ENCODE results near the gene CEMIP.

CEMIP gene

GRCh38 chr15:80769829-80770705 lies 9.1 kb upstream of the CEMIP start:
- Mint-ChIP-seq H3K4me3 (no peak overlapping the region), H3K9me3 (no peaks in the 10 kb centered on the region), H3K4me1 (no peaks in the 10 kb centered on the region), H3K27ac (no peak overlapping the region), H3K36me3 (no peaks in the 10 kb centered on the region), H3K27me3 (peaks cover 16% of the 10 kb centered on the region)
- ATAC-seq = no peak

- no peak overlapping the region for H3K4me3 Mint-ChIP-seq
- H3K9me3 Mint-ChIP-seq = no peaks in the 10 kb centered on the region
- H3K27ac Mint-ChIP-seq = no peak overlapping the region
- H3K4me1 Mint-ChIP-seq = no peaks in the 10 kb centered on the region
- H3K36me3 Mint-ChIP-seq = no peaks in the 10 kb centered on the region
- no peak for ATAC-seq
- peaks cover 27% of the 10 kb centered on the region for H3K27me3 Mint-ChIP-seq
Observed at GRCh38 chr15:80773122-80773551, 6.0 kb upstream of the CEMIP start.

- no peak for ATAC-seq
- Mint-ChIP-seq H3K27ac (no peak overlapping the region), H3K27me3 (peaks cover 22% of the 10 kb centered on the region), H3K4me3 (no peak overlapping the region), H3K9me3 (no peaks in the 10 kb centered on the region), H3K36me3 (no peaks in the 10 kb centered on the region), H3K4me1 (no peaks in the 10 kb centered on the region)
Observed at GRCh38 chr15:80773792-80774352, 5.3 kb upstream of the CEMIP start.

GRCh38 chr15:80774486-80774885 lies 4.7 kb upstream of the CEMIP start:
- Mint-ChIP-seq H3K4me3 (no peak overlapping the region), H3K36me3 (no peaks in the 10 kb centered on the region), H3K9me3 (no peaks in the 10 kb centered on the region), H3K27me3 (peaks cover 19% of the 10 kb centered on the region), H3K27ac (no peak overlapping the region), H3K4me1 (peaks cover 2% of the 10 kb centered on the region)
- ATAC-seq = no peak

- no peak overlapping the region for H3K27ac Mint-ChIP-seq
- H3K4me3 Mint-ChIP-seq = no peak overlapping the region
- H3K4me1 Mint-ChIP-seq = peaks cover 11% of the 10 kb centered on the region
- H3K9me3 Mint-ChIP-seq = no peaks in the 10 kb centered on the region
- no peaks in the 10 kb centered on the region for H3K36me3 Mint-ChIP-seq
- peaks cover 23% of the 10 kb centered on the region for H3K27me3 Mint-ChIP-seq
- ATAC-seq = no peak
Observed at GRCh38 chr15:80775338-80775737, 3.8 kb upstream of the CEMIP start.

GRCh38 chr15:80776420-80777045 lies 2.6 kb upstream of the CEMIP start:
- H3K36me3 Mint-ChIP-seq = no peaks in the 10 kb centered on the region
- H3K27ac Mint-ChIP-seq = no peak overlapping the region
- H3K4me1 Mint-ChIP-seq = peaks cover 12% of the 10 kb centered on the region
- H3K4me3 Mint-ChIP-seq = no peak overlapping the region
- peaks cover 31% of the 10 kb centered on the region for H3K27me3 Mint-ChIP-seq
- no peak for ATAC-seq
- H3K9me3 Mint-ChIP-seq = no peaks in the 10 kb centered on the region

- ATAC-seq = no peak
- no peak overlapping the region for H3K27ac Mint-ChIP-seq
- no peaks in the 10 kb centered on the region for H3K36me3 Mint-ChIP-seq
- no peaks in the 10 kb centered on the region for H3K9me3 Mint-ChIP-seq
- no peak overlapping the region for H3K4me3 Mint-ChIP-seq
- H3K4me1 Mint-ChIP-seq = peaks cover 12% of the 10 kb centered on the region
- peaks cover 36% of the 10 kb centered on the region for H3K27me3 Mint-ChIP-seq
Observed at GRCh38 chr15:80777137-80777536, 2.0 kb upstream of the CEMIP start.

- Mint-ChIP-seq H3K4me1 (peaks cover 12% of the 10 kb centered on the region), H3K4me3 (no peak overlapping the region), H3K27me3 (peaks cover 41% of the 10 kb centered on the region), H3K9me3 (no peaks in the 10 kb centered on the region), H3K36me3 (no peaks in the 10 kb centered on the region), H3K27ac (no peak overlapping the region)
- no peak for ATAC-seq
Observed at GRCh38 chr15:80777826-80778620, 1.1 kb upstream of the CEMIP start.

- Mint-ChIP-seq H3K4me1 (peaks cover 12% of the 10 kb centered on the region), H3K27ac (no peak overlapping the region), H3K4me3 (no peak overlapping the region), H3K36me3 (no peaks in the 10 kb centered on the region), H3K27me3 (peaks cover 41% of the 10 kb centered on the region), H3K9me3 (no peaks in the 10 kb centered on the region)
- ATAC-seq = no peak
Observed at GRCh38 chr15:80778621-80778963, 578 bp upstream of the CEMIP start.

GRCh38 chr15:80779658-80780415 lies 667 bp downstream of the CEMIP start:
- no peaks in the 10 kb centered on the region for H3K36me3 Mint-ChIP-seq
- peaks cover 41% of the 10 kb centered on the region for H3K27me3 Mint-ChIP-seq
- H3K27ac Mint-ChIP-seq = no peak overlapping the region
- H3K4me3 Mint-ChIP-seq = peak overlapping the region; percentile 50
- peaks cover 12% of the 10 kb centered on the region for H3K4me1 Mint-ChIP-seq
- ATAC-seq = no peak
- H3K9me3 Mint-ChIP-seq = no peaks in the 10 kb centered on the region

- Mint-ChIP-seq H3K27ac (no peak overlapping the region), H3K4me3 (no peak overlapping the region), H3K36me3 (no peaks in the 10 kb centered on the region), H3K27me3 (peaks cover 41% of the 10 kb centered on the region), H3K9me3 (no peaks in the 10 kb centered on the region), H3K4me1 (peaks cover 12% of the 10 kb centered on the region)
- ATAC-seq = no peak
Observed at GRCh38 chr15:80780416-80781221, 1.4 kb downstream of the CEMIP start.

- H3K4me1 Mint-ChIP-seq = peaks cover 12% of the 10 kb centered on the region
- H3K36me3 Mint-ChIP-seq = no peaks in the 10 kb centered on the region
- H3K27ac Mint-ChIP-seq = no peak overlapping the region
- ATAC-seq = no peak
- H3K27me3 Mint-ChIP-seq = peaks cover 37% of the 10 kb centered on the region
- no peak overlapping the region for H3K4me3 Mint-ChIP-seq
- H3K9me3 Mint-ChIP-seq = no peaks in the 10 kb centered on the region
Observed at GRCh38 chr15:80783260-80783659, 4.1 kb downstream of the CEMIP start.

- no peak for ATAC-seq
- Mint-ChIP-seq H3K9me3 (no peaks in the 10 kb centered on the region), H3K4me1 (peaks cover 1% of the 10 kb centered on the region), H3K27ac (no peak overlapping the region), H3K36me3 (no peaks in the 10 kb centered on the region), H3K4me3 (no peak overlapping the region), H3K27me3 (peaks cover 30% of the 10 kb centered on the region)
Observed at GRCh38 chr15:80785335-80785734, 6.2 kb downstream of the CEMIP start.

- no peaks in the 10 kb centered on the region for H3K36me3 Mint-ChIP-seq
- no peak overlapping the region for H3K4me3 Mint-ChIP-seq
- no peak overlapping the region for H3K27ac Mint-ChIP-seq
- H3K4me1 Mint-ChIP-seq = no peaks in the 10 kb centered on the region
- ATAC-seq = no peak
- H3K27me3 Mint-ChIP-seq = peaks cover 30% of the 10 kb centered on the region
- no peaks in the 10 kb centered on the region for H3K9me3 Mint-ChIP-seq
Observed at GRCh38 chr15:80785811-80786354, 6.7 kb downstream of the CEMIP start.
